Measurements from ENCODE around the gene DGKZ.

The DGKZ gene

GRCh38 chr11:46348566-46349401 is 1.5 kb downstream of the DGKZ start:
- peak; percentile 73 for DNase-seq

- no peak for DNase-seq
Observed at GRCh38 chr11:46350695-46351094, 3.4 kb downstream of the DGKZ start.

- no peak for DNase-seq
Observed at GRCh38 chr11:46351148-46351547, 3.9 kb downstream of the DGKZ start.

DNA sequence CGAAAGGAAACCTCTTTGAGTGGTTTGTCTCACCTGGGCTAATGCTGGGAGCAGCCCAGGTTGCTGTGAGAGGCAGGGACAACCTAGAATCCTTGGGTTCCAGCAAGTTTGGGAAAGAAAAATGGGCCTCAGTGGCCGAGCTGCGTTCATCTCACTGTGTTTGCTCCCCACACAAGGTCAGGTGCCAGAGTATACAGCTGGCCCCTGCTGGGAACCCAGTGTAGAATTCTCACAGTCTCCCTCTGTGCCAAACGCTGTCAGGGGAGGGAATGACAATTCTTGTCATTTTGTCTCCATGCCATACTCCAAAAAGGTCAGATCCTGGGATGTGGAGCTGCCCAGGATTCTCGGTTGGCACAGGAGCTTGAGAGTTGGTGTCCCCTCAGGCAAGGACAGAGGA is 4.3 kb downstream of the DGKZ start:
- DNase-seq, result no peak

- DNase-seq, result peak; percentile 79
Observed at GRCh38 chr11:46352063-46352841, 5.0 kb downstream of the DGKZ start.

DNA sequence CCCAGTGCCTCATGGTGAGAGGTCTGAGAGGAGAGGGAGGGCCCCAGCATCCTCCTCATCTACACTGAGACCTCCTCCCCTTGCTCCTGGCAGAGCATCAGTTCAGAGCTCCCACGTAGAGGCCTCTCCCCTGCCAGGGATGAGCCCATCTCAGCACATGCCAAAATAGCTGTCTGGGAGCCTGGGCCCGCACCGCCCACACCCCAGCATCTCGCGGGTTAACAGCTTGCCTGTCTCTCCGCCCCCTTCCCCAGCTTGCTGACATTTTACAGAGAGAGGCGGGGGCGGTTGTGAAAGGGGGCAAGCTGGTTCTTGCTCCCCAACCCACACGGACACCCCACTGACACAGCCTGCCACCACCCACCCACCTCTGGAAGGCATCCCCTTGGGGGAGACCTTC is 6.4 kb downstream of the DGKZ start:
- no peak for DNase-seq

- DNase-seq, result peak; percentile 66
Observed at GRCh38 chr11:46356924-46357482, 9.7 kb downstream of the DGKZ start.

GRCh38 chr11:46357483-46357936 is 10.2 kb downstream of the DGKZ start:
- peak; percentile 55 for DNase-seq

DNA sequence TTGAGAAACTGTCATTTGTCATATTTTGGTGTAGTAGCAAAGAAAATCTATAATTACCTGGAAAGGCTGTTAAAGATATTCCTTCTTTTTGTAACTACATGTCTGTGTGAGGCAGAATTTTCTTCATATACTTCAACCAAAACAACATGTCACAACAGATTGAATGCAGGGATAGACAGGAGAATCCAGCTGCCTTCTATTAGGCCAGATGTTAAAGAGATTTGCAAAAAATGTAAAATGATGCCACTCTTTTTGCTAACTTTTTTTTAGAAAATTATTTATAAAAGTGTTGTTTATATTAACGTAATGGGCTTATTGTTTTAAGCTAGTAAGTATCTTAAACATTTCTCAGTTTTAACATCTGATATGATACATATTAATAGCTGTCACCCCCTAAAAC is 12.7 kb downstream of the DGKZ start:
- DNase-seq, result no peak

DNA sequence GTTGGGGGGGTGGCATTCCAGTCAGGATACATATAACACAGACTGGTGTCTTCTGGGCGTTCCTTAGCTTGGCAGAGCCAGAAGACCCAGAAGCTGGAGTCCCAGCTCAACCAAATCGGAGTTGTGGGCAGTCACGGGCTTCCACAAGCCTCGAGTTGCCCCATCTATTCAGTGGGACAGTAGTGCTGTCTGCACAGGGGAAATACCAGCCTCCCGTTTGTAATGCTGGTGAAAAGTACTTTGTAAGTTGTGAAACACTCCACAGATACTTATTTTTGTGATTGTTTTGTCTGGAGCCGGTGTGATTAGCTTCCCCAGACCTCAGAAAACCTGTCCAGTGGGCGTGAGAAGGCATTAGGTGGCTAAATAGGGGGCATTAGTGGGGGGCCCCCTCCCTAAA is 13.6 kb downstream of the DGKZ start:
- DNase-seq, result peak; percentile 67

GRCh38 chr11:46361283-46362155 is 14.3 kb downstream of the DGKZ start:
- DNase-seq, result peak; percentile 95

GRCh38 chr11:46362156-46363030 is 15.1 kb downstream of the DGKZ start:
- no peak for DNase-seq

GRCh38 chr11:46363031-46363407 is 15.8 kb downstream of the DGKZ start:
- peak; percentile 70 for DNase-seq

DNA sequence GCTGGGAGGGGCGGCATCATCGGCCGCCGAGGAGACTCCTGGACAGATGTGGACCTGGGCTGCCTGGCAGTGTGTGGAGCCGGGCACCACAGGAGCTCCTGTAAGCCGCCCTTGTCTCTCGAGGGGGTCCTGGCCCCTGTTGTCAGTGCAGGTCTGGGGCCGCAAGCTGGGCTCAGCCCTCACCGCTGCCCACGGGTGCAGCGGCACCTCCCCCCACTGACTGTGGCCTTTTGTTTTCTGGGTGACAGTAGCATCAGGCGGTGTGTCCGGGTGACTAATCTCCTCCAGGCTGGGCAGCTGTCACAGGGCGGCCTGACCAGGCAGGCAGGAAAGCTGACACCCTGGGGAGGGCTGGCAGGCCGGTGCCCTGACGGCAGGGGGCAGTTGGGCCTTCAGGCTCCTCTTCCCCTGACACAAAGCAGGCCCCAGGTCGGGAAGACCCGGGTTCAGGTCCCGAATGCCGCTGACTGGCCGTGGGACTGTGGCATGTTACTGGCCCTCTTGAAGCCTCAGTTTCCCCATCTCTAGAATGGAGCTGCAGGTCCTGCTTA is 16.3 kb downstream of the DGKZ start:
- peak; percentile 18 for DNase-seq

DNA sequence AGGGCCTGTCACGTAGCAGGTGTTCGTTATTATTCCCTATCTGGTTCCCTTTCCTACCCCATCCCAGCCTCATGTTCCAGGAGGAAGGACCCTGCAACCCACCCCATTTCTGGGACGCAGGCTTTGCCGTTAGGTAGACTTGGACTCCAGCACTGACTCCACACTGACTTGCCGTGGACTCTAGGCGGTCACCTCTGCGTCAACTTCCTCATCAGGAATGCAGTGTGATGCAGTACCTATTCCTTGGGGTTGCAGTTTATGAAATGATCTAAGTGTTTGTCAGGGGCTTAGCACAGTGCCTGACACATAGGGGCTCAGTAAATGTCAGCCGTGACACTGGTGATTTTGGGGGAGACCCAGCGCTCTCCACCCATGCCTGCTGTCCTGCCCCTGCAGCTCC is 16.8 kb downstream of the DGKZ start:
- DNase-seq, result no peak

GRCh38 chr11:46364791-46365190 is 17.5 kb downstream of the DGKZ start:
- no peak for DNase-seq

DNA sequence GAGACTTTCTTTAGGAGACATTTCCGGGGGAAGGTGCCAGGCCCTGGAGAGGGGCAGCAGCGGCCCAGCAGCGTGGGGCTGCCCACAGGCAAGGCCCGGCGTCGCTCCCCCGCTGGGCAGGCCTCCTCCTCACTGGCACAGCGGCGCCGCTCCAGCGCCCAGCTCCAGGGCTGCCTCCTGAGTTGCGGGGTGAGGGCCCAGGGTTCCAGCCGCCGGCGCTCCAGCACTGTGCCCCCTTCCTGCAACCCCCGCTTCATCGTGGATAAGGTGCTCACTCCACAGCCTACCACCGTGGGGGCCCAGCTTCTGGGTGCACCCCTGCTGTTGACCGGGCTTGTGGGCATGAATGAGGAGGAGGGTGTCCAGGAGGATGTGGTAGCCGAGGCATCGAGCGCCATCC is 19.0 kb downstream of the DGKZ start:
- no peak for DNase-seq

- no peak for DNase-seq
Observed at GRCh38 chr11:46366661-46367161, 19.4 kb downstream of the DGKZ start.

GRCh38 chr11:46367244-46367915 is 20.1 kb downstream of the DGKZ start:
- peak; percentile 84 for DNase-seq

DNA sequence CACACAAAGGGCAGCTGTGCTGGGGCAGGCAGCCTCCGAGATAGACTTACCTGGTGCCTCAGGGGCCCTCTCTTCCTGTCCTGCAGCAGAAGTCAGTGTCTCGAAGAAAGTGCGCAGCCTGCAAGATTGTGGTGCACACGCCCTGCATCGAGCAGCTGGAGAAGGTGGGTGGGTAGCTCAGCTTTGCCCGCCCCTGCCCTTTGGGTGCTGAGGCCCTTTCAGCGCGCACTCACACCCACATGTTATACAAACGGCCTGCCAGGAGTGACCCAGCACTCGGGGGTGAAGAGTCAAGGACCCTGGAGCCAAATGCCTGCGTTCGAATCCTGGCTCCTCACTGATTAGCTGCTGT is 20.6 kb downstream of the DGKZ start:
- no peak for DNase-seq
